DND-41 (cell line): ENCODE data around the gene CDC37L1.
"Not testable (repeated sequence)": the region's sequence is repeated elsewhere in the genome, so short reads cannot be mapped to it uniquely, and the experiment has no call there.

ENCODE experiments used
- ATAC-seq: fragments of 200-7000 bp; cut with Tn5 transposase; 3 replicates; pipeline ENCODE4 v1.9.1; 2021; ENCODE audit warnings: low read depth; ENCODE audit not compliant: insufficient read depth
- DNase-seq: peaks from one replicate; pipeline ENCODE4 v3.0.0-alpha.2; 2020
- H2AFZ ChIP-seq: 2 replicates; pipeline ENCODE4 v1.6.0; 2012; ENCODE audit warnings: low read depth, low read length
- H3K27ac ChIP-seq: 2 replicates; pipeline ENCODE4 v1.5.1; 2012; ENCODE audit warnings: low read length, inconsistent platforms
- H3K27me3 ChIP-seq: fragments of 200-600 bp; sonication (generic); 2 replicates; pipeline ENCODE4 v1.6.0; 2012; ENCODE audit warnings: low read length, mild to moderate bottlenecking, inconsistent platforms; ENCODE audit not compliant: insufficient read depth, poor library complexity
- H3K36me3 ChIP-seq: 2 replicates; pipeline ENCODE4 v1.5.1; 2012; ENCODE audit warnings: low read length, inconsistent platforms; ENCODE audit not compliant: insufficient read depth
- H3K4me1 ChIP-seq: 2 replicates; pipeline ENCODE4 v1.5.1; 2012; ENCODE audit warnings: mild to moderate bottlenecking, low read length; ENCODE audit not compliant: insufficient read depth
- H3K4me2 ChIP-seq: 2 replicates; pipeline ENCODE4 v1.6.0; 2012; ENCODE audit warnings: mild to moderate bottlenecking, moderate library complexity, low read length, inconsistent platforms; ENCODE audit not compliant: insufficient read depth
- H3K4me3 ChIP-seq, 2 experiments: fragments of 200-600 bp in 1 of 2; shearing (Covaris generic) in 1 of 2; 2 replicates each; pipeline ENCODE4 v1.5.1; 2012 to 2016; ENCODE audit warnings: inconsistent platforms in 2 of 2, low read length in 2 of 2, mild to moderate bottlenecking in 2 of 2, low read depth in 1 of 2, moderate library complexity in 1 of 2
- H3K79me2 ChIP-seq: 2 replicates; pipeline ENCODE4 v1.6.0; 2012; ENCODE audit warnings: low read length, inconsistent platforms; ENCODE audit not compliant: insufficient read depth
- H3K9ac ChIP-seq: 2 replicates; pipeline ENCODE4 v1.6.0; 2012; ENCODE audit warnings: low read depth, mild to moderate bottlenecking, inconsistent platforms, low read length, moderate library complexity
- H3K9me3 ChIP-seq: 2 replicates; pipeline ENCODE4 v1.5.1; 2012; ENCODE audit warnings: low read length, moderate library complexity, mild to moderate bottlenecking, inconsistent platforms; ENCODE audit not compliant: insufficient read depth, severe bottlenecking
- H4K20me1 ChIP-seq: 2 replicates; pipeline ENCODE4 v1.6.0; 2012; ENCODE audit warnings: low read length; ENCODE audit not compliant: insufficient read depth
- CTCF ChIP-seq: IDR thresholded peaks from 2 replicates; pipeline ENCODE4 v1.5.1; 2012; ENCODE audit warnings: borderline replicate concordance, low read length, moderate library complexity, mild to moderate bottlenecking; ENCODE audit not compliant: poor library complexity, severe bottlenecking; ENCODE audit errors: extremely low read depth
- EZH2 ChIP-seq: IDR thresholded peaks from 3 replicates; pipeline ENCODE4 v1.6.1; 2012; ENCODE audit warnings: borderline replicate concordance, low read depth, mild to moderate bottlenecking, moderate library complexity, low read length, inconsistent platforms; ENCODE audit not compliant: severe bottlenecking

The CDC37L1 gene

GRCh38 chr9:4657426-4658159, 21.8 kb upstream of the CDC37L1 start:
- Histone ChIP-seq H3K4me1 (peaks cover 13% of the 10 kb centered on the region), H3K27ac (no peak overlapping the region), H2AFZ (no peak overlapping the region), H3K9ac (no peak overlapping the region), H3K4me3 (no peak overlapping the region), H3K4me2 (no peak overlapping the region), H3K79me2 (peaks cover 2% of the 10 kb centered on the region), H3K9me3 (no peaks in the 10 kb centered on the region), H3K27me3 (no peaks in the 10 kb centered on the region), H3K36me3 (no peaks in the 10 kb centered on the region; the same call in 1 of the 2 replicates), H4K20me1 (no peaks in the 10 kb centered on the region)
- ATAC-seq (no peak), DNase-seq (no peak)
- no peak for TF ChIP-seq CTCF
- TF ChIP-seq EZH2 = no peak

- not testable (repeated sequence) for H3K27me3 ChIP-seq, H3K27ac ChIP-seq, ATAC-seq, H2AFZ ChIP-seq, DNase-seq, H3K36me3 ChIP-seq, H3K9ac ChIP-seq, H3K4me3 ChIP-seq, H3K4me2 ChIP-seq, H3K9me3 ChIP-seq, H4K20me1 ChIP-seq
- peaks cover 10% of the 10 kb centered on the region for H3K79me2 ChIP-seq
- H3K4me1 ChIP-seq = peaks cover 37% of the 10 kb centered on the region
These were observed 18.7 kb upstream of the CDC37L1 start for GRCh38 chr9:4660665-4661064.

- H3K9me3 ChIP-seq = no peaks in the 10 kb centered on the region
- H3K4me2 ChIP-seq = peak overlapping the region; percentile 98
- no peaks in the 10 kb centered on the region for H4K20me1 ChIP-seq
- ATAC-seq (no peak), DNase-seq (no peak)
- H3K4me1 ChIP-seq = peaks cover 37% of the 10 kb centered on the region
- H2AFZ ChIP-seq = 0 out of 2 replicates have a peak overlapping the region, but pooled peaks have one; percentile 80
- peaks cover 10% of the 10 kb centered on the region for H3K79me2 ChIP-seq
- H3K27me3 ChIP-seq = no peaks in the 10 kb centered on the region
- TF ChIP-seq EZH2 = no peak
- no peak for TF ChIP-seq CTCF
- H3K4me3 ChIP-seq = no peak overlapping the region
- H3K36me3 ChIP-seq = no peaks in the 10 kb centered on the region; the same call in 1 of the 2 replicates
- H3K27ac ChIP-seq = no peak overlapping the region
- no peak overlapping the region for H3K9ac ChIP-seq
These were observed 18.2 kb upstream of the CDC37L1 start for GRCh38 chr9:4661165-4661564.

GRCh38 chr9:4661611-4662010, 17.8 kb upstream of the CDC37L1 start:
- ATAC-seq (no peak), DNase-seq (no peak)
- H3K4me3 ChIP-seq = peak overlapping the region; percentile 34 to 86; a peak in 3 of 4 replicates
- H3K79me2 ChIP-seq = peaks cover 10% of the 10 kb centered on the region
- no peak overlapping the region; the same call in 1 of the 2 replicates for H3K27ac ChIP-seq
- no peaks in the 10 kb centered on the region for H3K27me3 ChIP-seq
- peak overlapping the region; percentile 79 for H3K9ac ChIP-seq
- peaks cover 37% of the 10 kb centered on the region for H3K4me1 ChIP-seq
- H3K9me3 ChIP-seq = no peaks in the 10 kb centered on the region
- no peaks in the 10 kb centered on the region for H4K20me1 ChIP-seq
- H2AFZ ChIP-seq = peak overlapping the region; percentile 80
- H3K36me3 ChIP-seq = no peaks in the 10 kb centered on the region; the same call in 1 of the 2 replicates
- H3K4me2 ChIP-seq = peak overlapping the region; percentile 98
- TF ChIP-seq CTCF (no peak), EZH2 (no peak)
